ENCODE data around the gene FICD. TPM values are rescaled to one million over a fixed set of nuclear protein-coding genes. Genes with fewer than 3 reads are reported as not detected.

The FICD gene
- total and polyA plus RNA-seq, 12 donors, result 2.7 to 77.5 (median 13.0) TPM

DNA sequence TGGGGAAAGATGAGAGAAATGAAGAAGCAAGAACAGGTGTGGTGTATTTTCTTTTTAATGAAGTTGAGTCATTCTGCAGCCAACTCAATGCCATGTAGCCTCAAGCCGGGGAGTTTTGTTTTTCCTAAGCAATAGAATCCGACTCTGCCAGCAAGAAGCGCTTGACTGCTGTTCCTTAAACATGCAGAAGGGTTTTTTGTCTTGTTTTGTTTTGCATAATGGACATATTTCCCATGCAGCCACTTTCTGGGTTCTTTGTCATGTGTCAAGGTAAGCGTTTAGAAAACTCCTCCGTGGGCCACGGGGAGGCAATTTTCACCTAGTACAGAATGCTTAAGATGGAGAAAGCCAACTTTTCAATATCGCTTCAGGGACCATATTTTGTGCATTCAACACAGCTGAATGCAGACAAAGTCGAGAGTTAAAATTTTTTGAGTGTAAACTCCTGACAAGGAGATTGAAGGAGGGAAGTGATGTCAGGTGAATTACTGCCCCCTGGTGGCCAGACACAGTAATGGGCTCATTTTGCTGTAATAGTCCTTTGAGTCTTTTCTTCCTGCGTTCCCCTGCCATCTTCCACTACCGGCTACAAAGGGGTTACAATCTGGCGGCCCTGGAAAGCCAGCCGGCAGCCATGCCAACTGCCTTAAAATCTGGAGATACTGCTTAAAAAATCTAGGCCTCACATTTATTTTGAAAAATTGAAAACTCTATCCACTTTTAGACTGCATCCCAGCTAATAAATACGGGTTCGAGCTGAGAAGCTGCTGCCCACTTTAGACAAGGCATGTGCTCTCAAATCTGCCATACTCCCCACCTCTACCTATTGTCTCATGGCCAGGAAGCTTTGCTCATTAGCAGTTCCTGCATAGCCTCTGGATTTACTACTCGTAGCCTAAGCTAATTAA, 3.2 kb upstream of the FICD start:
- intact Hi-C loops (cut with DNase I), result loop anchor here in 1 of 2 donors (10.0 kb wide), 1 partner anchor 103 kb away; no protein-coding TSS in a partner anchor
- WGBS, 4 donors, result 21 to 29% (median 27%) methylated on average over 15 of the region's 15 CpGs
- H3K4me3 ChIP-seq, result peak overlapping the region in 1 of 4 donors; percentile 32
- H3K9me3 ChIP-seq (replicated peaks in 1 of 3), result no peaks in the 10 kb centered on the region
- H3K27ac ChIP-seq, result peak overlapping the region in 2 of 5 donors; percentile 10 to 11
- peak; percentile 60 to 92 (median 75) for DNase-seq
- no peaks in the 10 kb centered on the region for H3K36me3 ChIP-seq (replicated peaks in 1 of 2)
- H3K4me1 ChIP-seq (replicated peaks in 1 of 2), result peaks cover 24 to 25% of the 10 kb centered on the region in 2 donors
- TF ChIP-seq, protein P1, sequence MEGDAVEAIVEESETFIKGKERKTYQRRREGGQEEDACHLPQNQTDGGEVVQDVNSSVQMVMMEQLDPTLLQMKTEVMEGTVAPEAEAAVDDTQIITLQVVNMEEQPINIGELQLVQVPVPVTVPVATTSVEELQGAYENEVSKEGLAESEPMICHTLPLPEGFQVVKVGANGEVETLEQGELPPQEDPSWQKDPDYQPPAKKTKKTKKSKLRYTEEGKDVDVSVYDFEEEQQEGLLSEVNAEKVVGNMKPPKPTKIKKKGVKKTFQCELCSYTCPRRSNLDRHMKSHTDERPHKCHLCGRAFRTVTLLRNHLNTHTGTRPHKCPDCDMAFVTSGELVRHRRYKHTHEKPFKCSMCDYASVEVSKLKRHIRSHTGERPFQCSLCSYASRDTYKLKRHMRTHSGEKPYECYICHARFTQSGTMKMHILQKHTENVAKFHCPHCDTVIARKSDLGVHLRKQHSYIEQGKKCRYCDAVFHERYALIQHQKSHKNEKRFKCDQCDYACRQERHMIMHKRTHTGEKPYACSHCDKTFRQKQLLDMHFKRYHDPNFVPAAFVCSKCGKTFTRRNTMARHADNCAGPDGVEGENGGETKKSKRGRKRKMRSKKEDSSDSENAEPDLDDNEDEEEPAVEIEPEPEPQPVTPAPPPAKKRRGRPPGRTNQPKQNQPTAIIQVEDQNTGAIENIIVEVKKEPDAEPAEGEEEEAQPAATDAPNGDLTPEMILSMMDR (IDR thresholded peaks at IDR 0.05), result peak; percentile 73 to 96 (median 86)
- TF ChIP-seq POLR2A (IDR thresholded peaks at IDR 0.05), result no peak
- H3K27me3 ChIP-seq, result no peaks in the 10 kb centered on the region

DNA sequence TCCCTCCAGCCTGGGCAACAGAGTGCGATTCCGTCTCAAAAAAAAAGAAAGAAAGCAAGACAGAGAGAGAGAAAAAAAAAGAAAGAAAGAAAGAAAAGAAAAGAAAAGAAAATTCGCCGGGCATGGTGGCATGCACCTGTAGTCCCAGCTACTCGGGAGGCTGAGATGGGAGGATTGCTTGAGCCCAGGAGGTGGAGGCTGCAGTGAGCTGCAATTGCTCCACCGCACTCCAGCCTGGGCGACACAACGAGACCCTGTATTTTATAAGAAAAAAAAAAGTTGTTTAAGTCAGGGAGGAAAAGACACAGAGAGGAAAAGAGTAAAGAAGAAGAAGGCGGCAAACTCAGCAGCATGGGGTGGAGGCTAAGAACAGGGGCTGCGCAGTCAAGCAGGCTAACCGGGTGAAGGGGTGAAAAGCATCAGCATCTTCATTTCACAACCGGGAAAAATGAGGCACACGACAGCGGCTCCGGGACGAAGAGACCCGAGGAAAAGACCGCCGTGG, 557 bp upstream of the FICD start:
- Histone ChIP-seq H3K27me3 (no peaks in the 10 kb centered on the region), H3K27ac (no peak overlapping the region), H3K36me3 (replicated peaks in 1 of 2) (peaks cover 0 to 18% of the 10 kb centered on the region in 2 donors), H3K4me1 (replicated peaks in 1 of 2) (peaks cover 24 to 25% of the 10 kb centered on the region in 2 donors), H3K9me3 (replicated peaks in 1 of 3) (no peaks in the 10 kb centered on the region), H3K4me3 (peak overlapping the region in 2 of 4 donors; percentile 67 to 89)
- no peak for DNase-seq
- intact Hi-C loops (cut with DNase I), result loop anchor here in 1 of 2 donors (10.0 kb wide), 1 partner anchor 100 kb away; no protein-coding TSS in a partner anchor
- TF ChIP-seq, protein P1 (IDR thresholded peaks at IDR 0.05), result no peak
- no peak for TF ChIP-seq POLR2A (IDR thresholded peaks at IDR 0.05)
- WGBS, 4 donors, result 23 to 30% (median 27%) methylated on average over 19 of the region's 19 CpGs

DNA sequence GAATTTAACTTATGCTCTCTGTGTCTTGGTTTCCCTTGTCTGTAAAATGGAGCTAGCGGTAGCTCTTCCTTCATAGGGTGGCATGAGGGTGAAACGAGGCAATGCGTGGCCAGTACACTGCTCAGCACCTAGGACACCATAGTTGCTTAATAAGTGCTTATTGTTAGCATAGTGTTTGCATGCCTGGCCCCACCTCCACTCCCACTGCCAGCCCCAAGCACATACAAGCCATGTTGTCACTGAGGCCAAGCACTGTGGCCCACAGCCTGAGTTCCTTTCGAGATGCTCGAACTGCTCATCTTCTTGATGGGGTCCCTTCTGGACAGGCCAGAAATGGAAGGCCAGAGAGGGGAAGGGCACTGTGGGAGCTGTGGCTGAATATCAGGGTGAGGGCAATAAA, 839 bp downstream of the FICD start:
- Histone ChIP-seq H3K36me3 (replicated peaks in 1 of 2) (peaks cover 0 to 31% of the 10 kb centered on the region in 2 donors), H3K27me3 (no peaks in the 10 kb centered on the region), H3K4me1 (replicated peaks in 1 of 2) (peaks cover 24 to 25% of the 10 kb centered on the region in 2 donors), H3K9me3 (replicated peaks in 1 of 3) (no peaks in the 10 kb centered on the region), H3K27ac (peak overlapping the region in 1 of 5 donors; percentile 89), H3K4me3 (peak overlapping the region; percentile 54 to 89 (median 63))
- intact Hi-C loops (cut with DNase I), result loop anchor here in 1 of 2 donors (10.0 kb wide), 1 partner anchor 99 kb away; no protein-coding TSS in a partner anchor
- WGBS, 4 donors, result 47 to 69% (median 60%) methylated on average over 5 of the region's 5 CpGs
- TF ChIP-seq, protein P1 (IDR thresholded peaks at IDR 0.05), result no peak
- no peak for TF ChIP-seq POLR2A (IDR thresholded peaks at IDR 0.05)
- no peak for DNase-seq
